GM19025 (cell line): ENCODE results near the gene KITLG.
"Not testable (repeated sequence)": the region's sequence is repeated elsewhere in the genome, so short reads cannot be mapped to it uniquely, and the experiment has no call there.

ENCODE experiments used
- ATAC-seq: cut with Tn5 transposase; IDR thresholded peaks from one replicate; pipeline ENCODE4 v1.9.1; 2021; ENCODE audit warnings: mild to moderate bottlenecking, low read depth, moderate library complexity; ENCODE audit not compliant: unreplicated experiment

Gene KITLG

DNA sequence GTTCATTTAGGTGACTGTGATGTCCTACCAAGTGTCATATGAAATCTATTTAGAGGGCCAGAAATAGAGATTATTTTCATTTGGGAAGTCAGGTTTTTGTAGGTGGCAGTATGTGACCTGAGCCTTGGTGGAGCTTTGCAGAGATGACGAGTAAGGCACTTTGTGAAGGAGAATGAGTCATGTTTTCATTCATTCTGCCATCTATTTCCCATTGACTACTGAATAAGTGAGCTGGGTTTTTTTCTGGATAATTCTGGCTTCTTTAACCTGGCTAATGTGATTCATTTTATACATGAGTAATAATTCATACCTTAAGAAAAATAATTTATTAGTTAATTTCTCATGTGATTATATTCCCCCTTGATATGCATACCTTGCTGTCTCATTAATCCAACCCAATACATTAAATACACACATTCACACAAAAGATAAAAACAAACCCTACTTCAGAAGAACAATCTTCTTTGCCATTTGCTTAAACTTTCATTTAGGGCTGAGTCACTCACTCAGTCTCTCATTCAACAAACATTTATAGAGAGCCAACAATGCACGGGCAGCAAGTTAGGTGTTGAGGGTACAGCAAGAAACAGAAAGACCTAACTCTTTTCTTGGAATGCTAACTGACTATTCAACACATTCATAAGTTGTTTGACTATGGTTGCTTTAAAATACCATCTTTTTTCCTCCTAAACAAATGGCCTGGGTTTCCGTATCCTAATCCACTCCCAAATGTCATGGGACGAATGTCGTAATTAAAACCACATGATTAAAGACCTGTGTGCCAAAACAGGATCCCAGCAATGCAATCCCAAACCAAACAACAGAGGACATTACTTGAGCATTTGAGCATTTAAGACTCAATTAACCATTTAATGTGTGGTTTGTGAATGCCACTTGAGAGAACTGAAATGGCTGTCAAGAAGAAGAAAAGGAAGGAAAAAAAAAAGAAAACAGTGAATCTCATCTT lies 78.0 kb downstream of the KITLG start:
- ATAC-seq, result no peak

- no peak for ATAC-seq
Measured at GRCh38 chr12:88496891-88497371, 83.3 kb downstream of the KITLG start.

DNA sequence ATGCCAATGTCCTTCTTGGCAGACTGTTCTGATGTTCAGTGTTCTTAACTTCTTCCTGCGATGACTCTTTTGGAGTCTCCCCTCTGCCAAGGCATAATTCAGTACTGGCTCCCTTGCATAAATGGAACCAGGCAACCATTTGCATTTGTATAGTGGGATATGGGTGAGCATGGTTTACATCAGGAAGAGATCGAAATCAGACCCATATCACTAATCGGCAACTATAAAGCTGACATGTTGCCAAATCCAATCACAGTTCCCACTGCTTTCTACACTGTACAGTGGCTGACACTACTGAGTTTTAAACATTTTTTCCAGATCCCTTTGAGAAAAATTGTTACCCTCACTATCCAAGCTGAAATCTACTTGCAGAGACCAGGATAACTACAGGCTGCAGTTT lies 83.8 kb downstream of the KITLG start:
- no peak for ATAC-seq

- ATAC-seq, result no peak
Measured at GRCh38 chr12:88495031-88495430, 85.2 kb downstream of the KITLG start.

DNA sequence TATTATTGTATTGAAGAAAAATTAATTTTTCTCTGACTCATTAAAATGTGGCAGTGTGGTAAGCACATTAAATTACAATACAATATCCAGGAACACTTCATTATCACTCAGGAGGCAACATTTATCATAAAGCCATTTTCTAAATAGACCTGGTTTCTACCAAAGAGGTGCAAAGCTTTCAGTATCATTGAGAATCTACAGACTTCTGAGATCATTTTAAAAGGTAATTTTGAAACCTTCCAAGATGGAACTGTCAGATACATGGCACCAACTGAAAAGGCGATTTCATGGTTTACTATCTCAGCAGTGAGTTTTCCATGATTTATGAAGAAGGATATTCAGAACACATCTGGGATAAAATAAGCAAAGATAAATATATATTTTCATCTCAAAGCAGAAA lies 85.8 kb downstream of the KITLG start:
- ATAC-seq, result no peak

DNA sequence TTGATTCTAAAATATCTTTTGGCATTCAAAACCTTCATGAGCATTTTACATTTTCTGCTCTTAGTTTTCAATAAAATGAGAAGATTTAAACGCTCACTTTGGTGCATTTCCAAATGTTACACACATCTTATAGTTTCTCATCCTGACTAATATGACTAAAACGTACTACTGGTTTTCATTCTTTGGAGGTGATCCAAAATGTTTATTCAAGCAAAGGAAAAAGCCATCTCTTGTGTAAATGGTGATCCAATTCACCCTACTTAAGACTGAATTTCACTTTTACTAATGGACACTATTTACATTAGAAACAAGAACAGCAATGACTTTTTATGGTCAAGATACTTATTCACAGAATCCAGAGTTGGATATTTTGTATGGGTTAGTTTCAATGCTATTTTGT lies 86.6 kb downstream of the KITLG start:
- ATAC-seq, result no peak

DNA sequence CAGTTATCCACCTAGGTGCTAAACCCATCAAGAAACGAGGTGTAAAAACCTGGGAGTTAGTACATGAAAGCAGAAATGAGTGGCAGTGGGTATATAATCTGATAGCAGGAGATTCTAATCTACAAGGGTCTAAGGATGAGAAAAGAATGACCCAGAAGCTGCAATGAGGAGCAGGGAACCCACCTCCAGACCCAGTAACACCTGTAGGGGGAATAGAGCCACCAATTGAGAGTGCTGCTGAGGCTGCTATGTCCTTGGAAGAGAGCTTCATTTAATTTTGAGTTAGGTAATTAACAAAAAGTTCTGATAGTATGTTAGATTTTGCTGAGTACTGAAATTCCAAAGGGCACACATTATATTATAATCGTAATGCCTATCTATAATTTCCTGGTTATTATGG lies 89.8 kb downstream of the KITLG start:
- no peak for ATAC-seq

GRCh38 chr12:88472775-88473174 lies 107.5 kb downstream of the KITLG start:
- no peak for ATAC-seq

- ATAC-seq, result no peak
Measured at GRCh38 chr12:88472248-88472647, 108.0 kb downstream of the KITLG start.

- no peak for ATAC-seq
Measured at GRCh38 chr12:88471331-88472045, 108.8 kb downstream of the KITLG start.

DNA sequence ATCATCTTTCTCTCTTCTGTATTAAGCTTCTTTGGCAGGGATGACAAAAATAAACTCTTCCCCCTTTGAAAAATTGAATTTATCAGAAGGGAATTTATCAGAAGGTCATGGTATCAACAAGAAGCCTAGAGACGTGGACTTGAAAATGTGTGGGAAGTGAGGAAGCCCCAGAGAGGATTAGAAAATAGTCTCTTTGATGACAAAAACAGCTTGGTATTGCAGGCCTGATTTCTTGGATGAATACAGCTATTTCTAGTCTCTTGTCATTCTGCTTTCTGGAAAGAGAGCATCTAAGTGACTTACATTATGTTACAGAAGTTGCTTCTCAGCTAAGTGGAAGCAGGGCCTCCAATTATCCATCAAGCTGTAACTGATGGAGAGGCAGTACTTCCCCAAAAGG lies 111.1 kb downstream of the KITLG start:
- no peak for ATAC-seq

DNA sequence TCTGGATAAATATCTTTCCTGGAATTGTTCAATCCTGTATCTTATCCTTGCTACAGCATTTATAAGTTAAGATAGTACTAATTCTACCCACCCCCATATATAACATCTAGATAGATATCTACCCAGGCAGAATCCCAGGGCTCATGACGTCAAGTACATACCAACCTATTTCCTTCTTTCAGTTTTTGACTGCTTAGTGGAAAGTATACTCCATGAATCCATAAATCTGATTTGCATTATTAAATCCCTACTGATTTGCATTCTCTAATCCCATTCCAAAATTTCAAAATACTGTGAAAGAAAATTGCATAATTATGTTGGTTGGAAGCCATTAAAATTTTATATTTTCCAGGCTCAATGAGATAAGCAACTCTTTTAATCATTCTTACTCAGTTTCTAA lies 111.7 kb downstream of the KITLG start:
- no peak for ATAC-seq

GRCh38 chr12:88466708-88467107 lies 113.6 kb downstream of the KITLG start:
- not testable (repeated sequence) for ATAC-seq

DNA sequence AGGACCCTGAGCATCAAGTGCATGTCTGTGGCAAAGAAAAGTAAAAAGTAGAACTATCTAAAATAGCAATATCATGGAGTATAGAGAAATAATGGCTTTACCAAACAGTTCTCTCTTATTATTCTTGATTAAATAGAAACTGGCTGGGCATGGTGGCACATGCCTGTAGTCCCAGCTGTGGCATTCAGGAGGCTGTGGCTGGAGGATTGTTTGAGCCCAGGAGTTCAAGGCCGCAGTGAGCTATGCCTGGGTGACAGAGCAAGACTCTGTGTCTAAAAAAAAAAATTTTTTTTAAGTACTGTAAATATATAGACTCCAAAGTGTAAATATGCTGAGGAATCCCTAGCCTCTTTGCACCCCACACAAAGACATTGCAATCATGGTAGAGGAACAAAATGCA lies 121.9 kb downstream of the KITLG start:
- ATAC-seq, result no peak

- ATAC-seq, result no peak
Measured at GRCh38 chr12:88453323-88453722, 126.9 kb downstream of the KITLG start.

DNA sequence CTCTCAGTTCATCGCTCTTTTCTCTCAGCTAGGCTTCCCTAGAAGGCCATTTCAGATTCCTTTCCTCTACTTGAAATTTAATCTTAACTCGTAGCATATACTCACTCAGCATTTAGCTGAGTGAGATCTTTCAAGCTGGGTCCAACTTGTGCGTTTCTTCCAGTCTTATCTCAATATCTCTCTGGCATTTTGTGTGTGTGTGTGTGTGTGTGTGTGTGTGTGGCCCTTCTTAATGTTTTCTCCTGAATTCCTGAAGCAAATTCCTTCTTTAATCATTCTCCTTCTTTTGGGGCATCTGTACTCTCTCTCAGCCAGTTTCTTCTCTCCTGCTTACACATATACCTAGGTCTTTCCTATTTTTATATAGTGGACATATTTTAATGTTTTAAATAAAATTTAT lies 129.1 kb downstream of the KITLG start:
- no peak for ATAC-seq

DNA sequence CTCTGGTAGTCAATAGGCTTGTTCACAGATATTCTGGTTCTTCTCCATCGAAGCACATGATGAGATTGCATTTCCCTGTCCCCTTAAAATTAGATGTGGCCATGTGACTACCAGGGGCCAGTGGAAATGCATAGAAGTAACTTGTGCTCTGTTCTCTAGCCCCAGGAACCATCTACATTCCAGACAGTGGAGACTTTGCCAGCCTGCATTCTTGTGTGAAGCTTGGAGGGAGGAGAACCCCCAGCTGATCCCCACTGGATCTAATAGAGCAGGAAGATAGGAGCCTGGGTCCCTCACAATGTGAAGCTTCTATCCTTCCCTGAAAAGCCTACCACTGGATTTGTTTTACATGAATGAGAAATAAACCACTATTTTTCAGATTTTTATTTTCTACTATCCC lies 130.1 kb downstream of the KITLG start:
- no peak for ATAC-seq

- ATAC-seq, result no peak
Measured at GRCh38 chr12:88448337-88448915, 131.8 kb downstream of the KITLG start.

DNA sequence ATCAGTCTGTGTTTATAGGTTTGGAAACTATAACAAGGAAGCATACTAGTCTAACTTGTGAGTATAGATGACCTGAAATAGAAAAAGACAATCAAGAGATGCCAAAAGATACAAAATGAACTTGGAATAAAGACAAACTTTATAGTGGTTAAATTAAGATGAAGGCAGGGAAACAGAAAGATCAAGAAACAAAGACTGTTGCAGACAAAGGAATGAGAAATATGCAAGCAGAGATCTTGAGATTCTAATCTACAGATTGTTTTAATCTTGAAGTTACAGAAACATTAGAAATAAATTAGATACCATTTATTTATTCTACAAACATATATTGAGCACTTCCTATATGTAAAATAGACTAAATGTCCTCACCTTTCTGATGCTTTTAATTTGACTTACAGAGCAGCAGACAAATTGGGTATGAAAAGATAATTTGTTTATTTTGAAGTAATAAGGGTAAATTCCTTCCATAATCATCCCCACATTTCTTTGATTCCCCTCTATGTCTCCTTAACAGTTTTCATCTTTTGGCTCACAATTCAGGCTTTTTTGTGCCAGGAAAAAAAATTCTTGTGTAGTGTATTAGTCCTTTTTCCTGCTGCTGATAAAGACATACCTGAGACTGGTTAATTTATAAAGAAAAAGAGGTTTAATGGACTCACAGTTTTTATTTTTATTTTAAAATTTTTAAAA lies 134.4 kb downstream of the KITLG start:
- no peak for ATAC-seq

GRCh38 chr12:88444481-88444880 lies 135.8 kb downstream of the KITLG start:
- ATAC-seq, result no peak
